Karpas-422 (cell line): ENCODE results near the gene RTN1. TPM values are rescaled to one million over a fixed set of nuclear protein-coding genes. Genes with fewer than 3 reads are reported as not detected.

ENCODE experiments used
- DNase-seq: peaks from one replicate; pipeline ENCODE4 v3.0.0-alpha.2; 2015
- H2AFZ ChIP-seq: fragments of 200-600 bp; sonication (generic); 2 replicates; pipeline ENCODE4 v1.6.1; 2014; ENCODE audit warnings: antibody characterized with exemption, low read length, mixed read lengths
- H3K27ac ChIP-seq: fragments of 200-600 bp; sonication (generic); 2 replicates; pipeline ENCODE4 v1.5.1; 2014; ENCODE audit warnings: mild to moderate bottlenecking, low read length, moderate library complexity
- H3K27me3 ChIP-seq: fragments of 200-600 bp; sonication (generic); 2 replicates; pipeline ENCODE4 v1.6.1; 2014; ENCODE audit warnings: low read length, mixed read lengths
- H3K36me3 ChIP-seq: fragments of 200-600 bp; sonication (generic); 2 replicates; pipeline ENCODE4 v1.6.1; 2014; ENCODE audit warnings: low read length, mixed read lengths; ENCODE audit not compliant: insufficient read depth
- H3K4me1 ChIP-seq: fragments of 200-600 bp; sonication (generic); 2 replicates; pipeline ENCODE4 v1.6.1; 2014; ENCODE audit warnings: mild to moderate bottlenecking, low read length, mixed read lengths
- H3K4me2 ChIP-seq: fragments of 200-600 bp; sonication (generic); 2 replicates; pipeline ENCODE4 v1.6.1; 2014; ENCODE audit warnings: low read length, low read depth, mild to moderate bottlenecking; ENCODE audit not compliant: poor library complexity, severe bottlenecking
- H3K4me3 ChIP-seq: fragments of 200-600 bp; sonication (generic); 2 replicates; pipeline ENCODE4 v1.5.1; 2014; ENCODE audit warnings: mild to moderate bottlenecking, antibody characterized with exemption, low read length, mixed read lengths
- H3K79me2 ChIP-seq: fragments of 200-600 bp; sonication (generic); 2 replicates; pipeline ENCODE4 v1.6.1; 2014; ENCODE audit warnings: mild to moderate bottlenecking, low read length, mixed read lengths
- H3K9ac ChIP-seq: fragments of 200-600 bp; sonication (generic); 2 replicates; pipeline ENCODE4 v1.6.0; 2014; ENCODE audit warnings: low read length
- H3K9me2 ChIP-seq: fragments of 200-600 bp; sonication (generic), shearing (Covaris generic); replicated peaks from 2 replicates; pipeline ENCODE4 v1.6.0; 2014; ENCODE audit warnings: mild to moderate bottlenecking, low read length, moderate library complexity; ENCODE audit not compliant: insufficient read depth
- H3K9me3 ChIP-seq: fragments of 300-700, 200-600 bp; sonication (generic); 2 replicates; pipeline ENCODE4 v1.6.1; 2014; ENCODE audit warnings: low read length, mixed read lengths
- H4K20me1 ChIP-seq: fragments of 200-600 bp; sonication (generic); 2 replicates; pipeline ENCODE4 v1.6.1; 2014; ENCODE audit warnings: mild to moderate bottlenecking, antibody characterized with exemption, low read length, low read depth; ENCODE audit not compliant: insufficient read depth
- total RNA-seq: library from RNA; depleted of rRNA; stranded (reverse); fragments of >200 nt; shearing (Covaris generic); gene quantifications from 2 replicates; pipeline ENCODE4 v1.2.3, GENCODE V29; 2014; ENCODE audit warnings: low replicate concordance

The RTN1 gene
- total RNA-seq, 1 experiment from 2014 or later: not detected

DNA sequence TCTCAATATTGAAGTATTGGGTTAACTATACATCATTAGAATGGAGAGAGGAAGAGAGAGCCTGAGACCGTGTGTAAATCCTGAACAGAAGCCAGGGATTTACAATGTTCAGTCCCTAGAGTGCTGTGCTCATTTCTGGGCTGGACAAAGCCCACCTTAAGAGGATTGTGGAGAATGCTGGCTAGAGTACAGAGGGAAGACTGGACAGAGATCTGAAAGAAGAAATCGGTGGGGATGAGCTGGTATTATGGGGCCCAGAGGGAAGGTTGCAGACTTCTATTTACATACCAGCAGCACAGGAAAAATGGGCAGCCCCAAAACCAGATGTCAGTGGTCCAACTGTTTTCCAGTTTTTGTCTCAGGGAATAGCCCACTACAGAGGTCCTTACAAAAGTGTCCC is 42.3 kb downstream of the RTN1 start:
- no peak overlapping the region for H3K4me2 ChIP-seq
- H3K36me3 ChIP-seq: no peaks in the 10 kb centered on the region
- no peaks in the 10 kb centered on the region for H3K27me3 ChIP-seq
- no peaks in the 10 kb centered on the region for H3K9me3 ChIP-seq
- H3K79me2 ChIP-seq: no peaks in the 10 kb centered on the region
- H3K9ac ChIP-seq: no peak overlapping the region
- no peak for DNase-seq
- no peak overlapping the region for H2AFZ ChIP-seq
- H3K27ac ChIP-seq: no peak overlapping the region
- H3K4me3 ChIP-seq: no peak overlapping the region
- H4K20me1 ChIP-seq: no peaks in the 10 kb centered on the region
- no peaks in the 10 kb centered on the region for H3K9me2 ChIP-seq
- H3K4me1 ChIP-seq: no peaks in the 10 kb centered on the region

GRCh38 chr14:59827401-59827800 is 43.2 kb downstream of the RTN1 start:
- H3K36me3 ChIP-seq: no peaks in the 10 kb centered on the region
- no peak overlapping the region for H3K4me2 ChIP-seq
- H3K27ac ChIP-seq: no peak overlapping the region
- H3K4me1 ChIP-seq: no peaks in the 10 kb centered on the region
- H3K9me3 ChIP-seq: no peaks in the 10 kb centered on the region
- no peaks in the 10 kb centered on the region for H3K27me3 ChIP-seq
- H3K9me2 ChIP-seq: no peaks in the 10 kb centered on the region
- H3K4me3 ChIP-seq: no peak overlapping the region
- DNase-seq: no peak
- H3K9ac ChIP-seq: no peak overlapping the region
- no peak overlapping the region for H2AFZ ChIP-seq
- H4K20me1 ChIP-seq: no peaks in the 10 kb centered on the region
- H3K79me2 ChIP-seq: no peaks in the 10 kb centered on the region

DNA sequence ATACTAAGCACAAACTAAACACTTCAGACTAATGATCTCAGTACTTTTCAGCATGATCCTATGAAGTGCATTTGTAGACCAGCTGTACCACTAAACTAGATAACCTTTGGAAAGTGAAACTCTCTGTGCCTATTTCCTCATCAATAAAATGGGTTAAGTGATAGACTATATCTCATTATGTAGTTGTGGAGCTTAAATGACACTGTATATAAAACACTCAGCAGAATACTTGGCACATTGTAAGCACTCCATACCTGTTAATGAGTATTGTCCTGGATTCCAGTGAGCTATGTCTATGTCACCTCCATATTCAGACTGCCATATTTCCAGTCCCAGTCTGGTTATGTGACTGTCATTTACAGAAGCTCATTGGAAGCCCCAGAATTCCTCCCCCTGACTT is 44.4 kb downstream of the RTN1 start:
- Histone ChIP-seq H3K9ac (no peak overlapping the region), H4K20me1 (no peaks in the 10 kb centered on the region), H3K4me1 (no peaks in the 10 kb centered on the region), H2AFZ (no peak overlapping the region), H3K4me2 (no peak overlapping the region), H3K9me2 (no peaks in the 10 kb centered on the region), H3K9me3 (no peaks in the 10 kb centered on the region), H3K79me2 (no peaks in the 10 kb centered on the region), H3K36me3 (no peaks in the 10 kb centered on the region), H3K27me3 (no peaks in the 10 kb centered on the region), H3K4me3 (no peak overlapping the region), H3K27ac (no peak overlapping the region)
- DNase-seq: no peak

DNA sequence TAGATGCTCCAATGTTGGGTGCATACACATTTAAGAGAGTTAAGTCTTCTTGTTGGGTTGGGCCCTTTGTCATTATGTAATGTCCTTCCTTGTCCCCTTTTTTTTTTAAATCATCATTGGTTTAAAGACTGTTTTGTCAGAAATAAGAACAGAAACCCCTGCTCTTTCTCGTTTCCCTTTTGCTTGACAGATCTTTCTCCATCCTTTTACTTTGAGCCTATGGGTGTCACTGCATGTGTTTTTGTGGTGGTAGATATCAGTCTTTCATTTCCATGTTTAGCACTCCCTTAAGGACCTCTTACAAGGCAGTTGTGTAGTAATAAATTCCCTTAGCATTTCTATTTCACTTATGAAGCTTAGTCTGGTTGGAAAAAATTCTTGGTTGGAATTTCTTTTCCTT is 47.4 kb downstream of the RTN1 start:
- Histone ChIP-seq H3K27me3 (no peaks in the 10 kb centered on the region), H3K4me3 (no peak overlapping the region), H4K20me1 (no peaks in the 10 kb centered on the region), H3K9ac (no peak overlapping the region), H2AFZ (no peak overlapping the region), H3K36me3 (no peaks in the 10 kb centered on the region), H3K4me2 (no peak overlapping the region), H3K79me2 (no peaks in the 10 kb centered on the region), H3K9me2 (no peaks in the 10 kb centered on the region), H3K9me3 (no peaks in the 10 kb centered on the region), H3K4me1 (no peaks in the 10 kb centered on the region), H3K27ac (no peak overlapping the region)
- no peak for DNase-seq

DNA sequence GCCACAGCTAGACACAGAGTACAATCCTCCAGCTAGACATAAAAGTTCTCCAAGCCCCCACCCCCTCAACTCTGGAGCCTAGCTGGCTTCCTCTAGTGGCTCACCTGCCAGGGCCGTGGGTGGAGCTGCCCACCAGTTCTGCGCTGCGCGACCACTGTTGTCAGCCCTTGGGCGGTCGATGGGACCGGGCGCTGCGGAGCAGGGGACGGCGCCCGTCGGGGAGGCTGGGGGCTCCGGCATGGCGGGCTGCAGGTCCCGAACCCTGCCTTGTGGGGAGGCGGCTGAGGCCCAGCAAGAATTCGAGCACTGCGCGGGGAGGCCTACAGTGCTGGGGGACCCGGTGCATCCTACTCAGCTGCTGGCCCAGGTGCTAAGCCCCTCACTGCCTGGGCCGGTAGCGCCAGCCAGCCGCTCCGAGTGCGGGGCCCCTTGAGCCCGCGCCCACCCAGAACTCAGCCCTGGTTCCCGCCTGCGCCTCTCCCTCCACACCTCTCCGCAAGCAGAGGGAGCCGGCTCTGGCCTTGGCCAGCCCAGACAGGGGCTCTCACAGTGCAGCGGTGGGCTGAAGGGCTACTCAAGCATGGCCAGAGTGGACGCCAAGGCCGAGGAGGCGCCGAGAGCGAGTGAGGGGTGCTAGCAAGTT is 51.0 kb downstream of the RTN1 start:
- no peak overlapping the region for H3K27ac ChIP-seq
- H3K9me3 ChIP-seq: no peaks in the 10 kb centered on the region
- no peak overlapping the region for H2AFZ ChIP-seq
- DNase-seq: no peak
- no peaks in the 10 kb centered on the region for H3K36me3 ChIP-seq
- no peak overlapping the region for H3K4me3 ChIP-seq
- H4K20me1 ChIP-seq: no peaks in the 10 kb centered on the region
- H3K4me1 ChIP-seq: no peaks in the 10 kb centered on the region
- H3K27me3 ChIP-seq: no peaks in the 10 kb centered on the region
- no peak overlapping the region for H3K9ac ChIP-seq
- H3K4me2 ChIP-seq: no peak overlapping the region
- no peaks in the 10 kb centered on the region for H3K79me2 ChIP-seq
- no peaks in the 10 kb centered on the region for H3K9me2 ChIP-seq

DNA sequence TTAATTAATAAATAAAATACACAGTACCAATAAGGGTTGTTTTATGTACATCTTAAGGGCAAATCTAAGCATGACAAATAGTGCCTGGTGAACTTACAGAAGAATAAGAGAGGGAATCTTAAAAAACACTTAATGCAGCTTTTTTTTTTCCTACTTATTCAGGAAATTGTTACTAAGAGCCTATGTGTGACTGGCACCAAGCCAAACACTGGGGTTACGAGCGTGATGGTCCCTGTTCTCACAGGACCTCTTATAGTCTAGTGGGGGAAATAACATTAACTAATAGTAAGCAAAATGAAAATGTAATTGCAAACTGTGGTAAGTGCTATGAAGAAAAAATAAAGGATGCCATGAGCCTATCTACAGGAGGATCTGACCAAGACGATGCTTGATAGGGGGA is 53.6 kb downstream of the RTN1 start:
- Histone ChIP-seq H3K9ac (no peak overlapping the region), H3K9me3 (no peaks in the 10 kb centered on the region), H3K27ac (no peak overlapping the region), H3K9me2 (no peaks in the 10 kb centered on the region), H3K36me3 (no peaks in the 10 kb centered on the region), H2AFZ (no peak overlapping the region), H3K79me2 (no peaks in the 10 kb centered on the region), H3K4me1 (no peaks in the 10 kb centered on the region), H3K4me3 (no peak overlapping the region), H3K27me3 (0 out of 2 replicates have a peak, but pooled peaks cover 2% of the 10 kb centered on the region), H3K4me2 (no peak overlapping the region), H4K20me1 (no peaks in the 10 kb centered on the region)
- no peak for DNase-seq

DNA sequence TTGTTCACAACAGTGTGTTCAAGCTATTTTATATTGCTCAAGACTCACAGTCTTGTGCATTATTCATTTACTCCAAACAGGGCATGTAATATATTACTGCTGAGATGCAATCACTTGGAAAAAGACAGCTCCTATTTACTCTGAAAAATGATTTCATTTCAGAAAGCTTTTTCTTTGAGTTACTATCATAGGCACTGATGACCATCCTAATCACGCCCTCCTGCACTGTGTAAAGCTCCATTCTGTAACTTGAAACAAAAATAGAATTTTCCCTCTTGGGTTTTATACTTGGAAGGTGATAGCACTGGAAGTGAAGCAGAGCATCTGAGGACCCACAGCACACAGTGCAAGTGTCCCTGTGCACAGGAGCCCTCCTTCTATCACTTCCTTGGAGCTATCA is 55.6 kb downstream of the RTN1 start:
- H3K27ac ChIP-seq: no peak overlapping the region
- no peaks in the 10 kb centered on the region for H3K9me2 ChIP-seq
- H3K79me2 ChIP-seq: no peaks in the 10 kb centered on the region
- H3K9ac ChIP-seq: no peak overlapping the region
- H3K4me3 ChIP-seq: no peak overlapping the region
- H3K9me3 ChIP-seq: no peaks in the 10 kb centered on the region
- H3K4me1 ChIP-seq: no peaks in the 10 kb centered on the region
- no peak overlapping the region for H2AFZ ChIP-seq
- no peak for DNase-seq
- 0 out of 2 replicates have a peak, but pooled peaks cover 2% of the 10 kb centered on the region for H3K27me3 ChIP-seq
- H3K4me2 ChIP-seq: no peak overlapping the region
- no peaks in the 10 kb centered on the region for H3K36me3 ChIP-seq
- no peaks in the 10 kb centered on the region for H4K20me1 ChIP-seq

DNA sequence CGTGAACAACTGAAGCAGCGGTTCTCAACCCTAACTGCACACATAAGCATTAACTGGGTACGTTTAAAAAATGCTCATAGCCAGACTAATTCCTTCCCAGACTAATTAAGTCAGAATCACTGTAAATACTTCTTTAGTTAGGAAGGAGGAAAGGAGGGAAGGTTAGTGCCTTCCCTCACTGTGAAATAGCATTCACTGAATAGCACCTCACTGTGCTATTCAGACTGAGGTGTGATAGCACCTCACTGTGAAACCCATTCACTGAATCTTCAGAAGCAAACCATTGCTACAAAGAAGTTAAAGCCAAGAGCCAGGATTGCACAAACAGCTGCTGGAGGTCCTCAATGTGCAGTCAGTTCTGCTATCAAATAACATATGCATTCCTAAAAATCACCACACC is 58.8 kb downstream of the RTN1 start:
- no peaks in the 10 kb centered on the region for H3K9me3 ChIP-seq
- no peaks in the 10 kb centered on the region for H4K20me1 ChIP-seq

More for the DNA sequence above, 58.8 kb downstream of the RTN1 start:
- Histone ChIP-seq H3K36me3 (no peaks in the 10 kb centered on the region), H2AFZ (no peak overlapping the region), H3K9me2 (no peaks in the 10 kb centered on the region), H3K9ac (no peak overlapping the region), H3K79me2 (no peaks in the 10 kb centered on the region), H3K4me1 (no peaks in the 10 kb centered on the region), H3K27ac (no peak overlapping the region), H3K4me3 (no peak overlapping the region), H3K4me2 (no peak overlapping the region), H3K27me3 (0 out of 2 replicates have a peak, but pooled peaks cover 2% of the 10 kb centered on the region)
- no peak for DNase-seq
